Measurements from ENCODE around the gene CCN5. TPM values are rescaled to one million over a fixed set of nuclear protein-coding genes. Genes with fewer than 3 reads are reported as not detected.

The CCN5 gene
- total and polyA plus RNA-seq, 7 donors: 1.0 to 48.7 (median 15.0) TPM

DNA sequence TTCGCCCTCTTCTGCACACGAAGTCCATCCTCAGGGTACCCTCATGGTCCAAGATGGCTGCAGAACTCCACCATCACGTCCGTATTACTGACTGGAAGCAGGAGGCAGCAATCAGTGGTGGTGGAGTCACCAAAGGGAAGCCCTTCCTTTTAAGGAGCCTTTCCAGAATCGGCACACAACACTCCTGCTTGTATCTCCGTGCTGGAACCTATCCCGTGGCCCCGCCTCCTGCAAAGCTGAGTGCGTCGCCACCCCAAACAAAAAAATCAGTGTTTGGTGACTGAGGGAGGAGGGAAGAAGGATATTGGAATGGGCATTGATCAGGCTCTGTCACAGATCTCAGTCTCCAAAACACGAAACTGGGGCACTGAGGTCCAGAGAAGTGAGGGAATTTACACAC is 5.8 kb upstream of the CCN5 start:
- H3K27me3 ChIP-seq: no peaks in the 10 kb centered on the region
- peaks cover 0 to 13% (median 8%) of the 10 kb centered on the region in 4 donors for H3K4me1 ChIP-seq
- 66 to 87% methylated on average over 11 of the region's 11 CpGs for WGBS, 2 donors
- TF ChIP-seq POLR2AphosphoS5 (IDR thresholded peaks at IDR 0.05) (no peak), POLR2A (IDR thresholded peaks at IDR 0.05) (no peak), EP300 (IDR thresholded peaks at IDR 0.05) (no peak)
- TF ChIP-seq, protein P1, sequence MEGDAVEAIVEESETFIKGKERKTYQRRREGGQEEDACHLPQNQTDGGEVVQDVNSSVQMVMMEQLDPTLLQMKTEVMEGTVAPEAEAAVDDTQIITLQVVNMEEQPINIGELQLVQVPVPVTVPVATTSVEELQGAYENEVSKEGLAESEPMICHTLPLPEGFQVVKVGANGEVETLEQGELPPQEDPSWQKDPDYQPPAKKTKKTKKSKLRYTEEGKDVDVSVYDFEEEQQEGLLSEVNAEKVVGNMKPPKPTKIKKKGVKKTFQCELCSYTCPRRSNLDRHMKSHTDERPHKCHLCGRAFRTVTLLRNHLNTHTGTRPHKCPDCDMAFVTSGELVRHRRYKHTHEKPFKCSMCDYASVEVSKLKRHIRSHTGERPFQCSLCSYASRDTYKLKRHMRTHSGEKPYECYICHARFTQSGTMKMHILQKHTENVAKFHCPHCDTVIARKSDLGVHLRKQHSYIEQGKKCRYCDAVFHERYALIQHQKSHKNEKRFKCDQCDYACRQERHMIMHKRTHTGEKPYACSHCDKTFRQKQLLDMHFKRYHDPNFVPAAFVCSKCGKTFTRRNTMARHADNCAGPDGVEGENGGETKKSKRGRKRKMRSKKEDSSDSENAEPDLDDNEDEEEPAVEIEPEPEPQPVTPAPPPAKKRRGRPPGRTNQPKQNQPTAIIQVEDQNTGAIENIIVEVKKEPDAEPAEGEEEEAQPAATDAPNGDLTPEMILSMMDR (IDR thresholded peaks at IDR 0.05): no peak
- H3K9me3 ChIP-seq: no peaks in the 10 kb centered on the region
- DNase-seq: no peak
- intact Hi-C loops (cut with DNase I): no loop called here
- H3K27ac ChIP-seq: no peak overlapping the region
- no peaks in the 10 kb centered on the region for H3K36me3 ChIP-seq
- H3K4me3 ChIP-seq: no peak overlapping the region

DNA sequence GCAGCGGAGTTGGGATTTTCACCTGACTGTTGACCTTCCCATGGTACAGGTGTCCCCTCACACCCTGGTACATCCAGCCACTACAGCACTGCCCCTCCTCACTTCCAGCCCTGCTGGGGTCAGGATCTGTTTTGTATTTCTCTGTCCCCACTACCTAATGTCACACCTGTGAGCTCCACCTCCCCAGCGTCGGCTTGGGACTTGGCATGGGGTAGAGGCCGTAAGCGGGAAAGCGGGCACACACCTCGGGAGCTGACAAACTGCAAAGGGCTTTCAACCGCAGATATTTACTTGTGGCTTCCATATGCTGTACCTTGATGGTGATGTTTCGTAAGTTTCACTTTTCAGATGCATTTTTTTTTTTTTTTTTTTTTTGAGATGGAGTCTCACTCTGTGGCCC is 5.4 kb upstream of the CCN5 start:
- DNase-seq: no peak

DNA sequence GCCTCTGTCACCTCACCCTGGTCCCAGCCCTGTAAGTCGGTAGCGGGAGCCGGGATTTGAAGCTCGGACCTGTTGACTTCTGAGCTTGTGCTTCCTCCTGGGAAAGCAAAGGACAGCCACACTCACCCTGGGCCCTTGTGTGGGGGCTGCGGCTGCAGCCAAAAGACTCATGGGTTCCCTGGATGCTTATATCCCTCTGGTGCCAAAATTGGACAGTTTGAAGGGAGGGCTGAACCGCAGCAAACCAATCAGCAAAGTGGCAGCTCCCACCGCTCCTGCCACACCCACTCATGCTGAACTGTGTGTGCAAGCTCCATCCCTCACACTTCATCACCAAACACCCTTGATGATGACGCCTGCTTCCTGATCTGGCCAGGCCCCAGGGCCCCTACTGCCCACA is 3.9 kb upstream of the CCN5 start:
- intact Hi-C loops (cut with DNase I): no loop called here
- H3K4me1 ChIP-seq: peaks cover 0 to 30% (median 21%) of the 10 kb centered on the region in 4 donors
- no peak for DNase-seq
- no peaks in the 10 kb centered on the region for H3K9me3 ChIP-seq
- TF ChIP-seq POLR2AphosphoS5 (IDR thresholded peaks at IDR 0.05) (no peak), POLR2A (IDR thresholded peaks at IDR 0.05) (no peak), EP300 (IDR thresholded peaks at IDR 0.05) (no peak)
- TF ChIP-seq, protein P1 (IDR thresholded peaks at IDR 0.05): no peak
- H3K27ac ChIP-seq: no peak overlapping the region
- 93 to 96% methylated on average over 8 of the region's 8 CpGs for WGBS, 2 donors
- no peaks in the 10 kb centered on the region for H3K27me3 ChIP-seq
- H3K4me3 ChIP-seq: no peak overlapping the region
- H3K36me3 ChIP-seq: no peaks in the 10 kb centered on the region

More for the DNA sequence above, 5.4 kb upstream of the CCN5 start:
- H3K36me3 ChIP-seq: no peaks in the 10 kb centered on the region
- H3K27me3 ChIP-seq: no peaks in the 10 kb centered on the region
- no peak overlapping the region for H3K27ac ChIP-seq
- 89 to 94% methylated on average over 9 of the region's 9 CpGs for WGBS, 2 donors
- no peak overlapping the region for H3K4me3 ChIP-seq
- no peaks in the 10 kb centered on the region for H3K9me3 ChIP-seq
- peaks cover 0 to 18% (median 12%) of the 10 kb centered on the region in 4 donors for H3K4me1 ChIP-seq
- TF ChIP-seq EP300 (IDR thresholded peaks at IDR 0.05) (no peak), POLR2AphosphoS5 (IDR thresholded peaks at IDR 0.05) (no peak), POLR2A (IDR thresholded peaks at IDR 0.05) (no peak)
- TF ChIP-seq, protein P1 (IDR thresholded peaks at IDR 0.05): no peak
- intact Hi-C loops (cut with DNase I): no loop called here

DNA sequence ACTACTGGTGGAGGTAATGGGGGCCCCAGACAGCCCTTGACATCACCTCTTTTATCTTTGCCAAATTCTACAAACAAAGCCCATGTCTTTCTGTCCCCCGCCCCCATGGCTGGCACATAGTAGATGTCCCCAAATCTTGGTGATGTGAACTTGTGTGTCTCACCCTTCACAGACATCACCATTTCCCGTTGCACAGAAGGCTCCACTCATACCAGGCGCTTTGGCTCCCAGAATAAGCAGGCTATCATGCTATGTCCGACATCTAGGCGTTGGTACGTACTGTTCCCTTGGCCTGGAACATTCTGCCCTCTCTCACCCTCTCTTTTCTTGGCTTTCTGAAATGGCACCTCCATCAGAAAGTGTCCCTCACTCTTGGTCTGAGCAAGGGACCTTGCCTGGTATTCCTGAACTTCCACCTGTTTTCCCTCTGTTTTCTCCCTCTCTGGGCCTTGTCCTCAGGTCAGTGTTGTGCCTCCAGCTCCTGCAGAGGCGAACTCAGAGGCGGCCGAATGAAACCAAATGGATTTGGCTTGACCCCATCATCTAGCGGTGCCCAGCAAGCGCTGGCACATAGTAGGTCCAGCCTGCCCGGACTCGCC is 968 bp upstream of the CCN5 start:
- Histone ChIP-seq H3K9me3 (no peaks in the 10 kb centered on the region), H3K27ac (peak overlapping the region; percentile 25 to 83 (median 66)), H3K36me3 (no peaks in the 10 kb centered on the region), H3K4me1 (peaks cover 0 to 26% (median 18%) of the 10 kb centered on the region in 4 donors), H3K27me3 (no peaks in the 10 kb centered on the region), H3K4me3 (no peak overlapping the region)
- DNase-seq: peak; percentile 60
- TF ChIP-seq POLR2A (IDR thresholded peaks at IDR 0.05) (no peak), POLR2AphosphoS5 (IDR thresholded peaks at IDR 0.05) (peak in 3 of 4 donors; percentile 48 to 57 (median 48)), EP300 (IDR thresholded peaks at IDR 0.05) (peak in 2 of 4 donors; percentile 60 to 89)
- TF ChIP-seq, protein P1 (IDR thresholded peaks at IDR 0.05): no peak
- intact Hi-C loops (cut with DNase I): no loop called here
- 42 to 68% methylated on average over 13 of the region's 13 CpGs for whole genome bisulfite sequencing, 2 donors
